ENCODE data around the gene WDFY2.

DNA sequence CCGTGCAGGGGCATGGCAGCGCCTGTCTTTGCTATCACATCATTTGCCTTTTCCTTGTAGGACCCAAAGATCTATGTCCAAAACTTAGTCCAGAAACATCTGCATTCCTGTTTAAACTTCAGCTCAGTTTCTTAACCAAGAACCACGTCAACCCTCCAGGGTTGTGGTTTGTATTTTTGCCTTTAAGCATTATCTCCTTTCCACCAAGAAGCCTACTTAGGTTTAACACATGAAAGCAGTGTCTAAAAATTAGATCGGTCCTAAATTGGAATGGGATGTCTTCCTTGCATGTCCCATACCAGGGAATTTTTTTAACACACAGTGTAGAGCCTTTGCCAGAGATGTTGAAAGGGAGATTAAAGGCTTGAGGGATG lies 180.9 kb downstream of the WDFY2 start:
- TF ChIP-seq CTCF (IDR thresholded peaks at IDR 0.05; ENCODE audit: low read depth, low read length) (no peak), EZH2phosphoT487 (IDR thresholded peaks at IDR 0.05; ENCODE audit: low read depth) (no peak)
